GM11168 (cell line): Measurements from ENCODE around the gene BRF1.
"Not testable (repeated sequence)": the region's sequence is repeated elsewhere in the genome, so short reads cannot be mapped to it uniquely, and the experiment has no call there.

Experiments
- in situ Hi-C: fragments of 300-500 bp; cut with MboI; formaldehyde crosslinking; loops from one replicate; pipeline ENCODE4 v1.12.0; 2022; ENCODE audit warnings: low sequenced_read_pairs; ENCODE audit not compliant: unreplicated experiment

BRF1 gene

DNA sequence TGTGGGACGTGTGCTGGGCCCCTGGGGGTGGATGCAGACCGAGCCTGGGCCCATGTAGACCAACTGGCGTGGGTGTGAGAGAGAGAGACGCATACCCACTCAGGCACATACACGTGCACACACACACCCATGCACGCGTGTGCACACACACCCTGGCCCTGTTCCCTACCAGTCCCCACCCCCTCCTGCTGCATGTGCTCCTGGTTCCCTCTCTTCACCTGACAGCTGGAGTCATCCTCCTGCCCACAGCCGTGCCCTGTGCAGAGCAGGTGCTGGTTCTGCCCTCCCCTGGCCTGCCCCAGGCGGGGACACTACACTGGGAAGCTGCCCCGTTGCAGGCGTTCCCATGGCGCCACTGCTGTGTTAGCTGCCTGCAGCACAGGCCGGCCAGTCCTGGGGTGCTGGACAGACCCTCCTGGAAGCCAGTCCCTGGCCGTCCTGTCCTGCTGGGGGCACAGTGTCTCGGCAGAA, 32.3 kb upstream of the BRF1 start:
- in situ Hi-C loops, result no loop called here

DNA sequence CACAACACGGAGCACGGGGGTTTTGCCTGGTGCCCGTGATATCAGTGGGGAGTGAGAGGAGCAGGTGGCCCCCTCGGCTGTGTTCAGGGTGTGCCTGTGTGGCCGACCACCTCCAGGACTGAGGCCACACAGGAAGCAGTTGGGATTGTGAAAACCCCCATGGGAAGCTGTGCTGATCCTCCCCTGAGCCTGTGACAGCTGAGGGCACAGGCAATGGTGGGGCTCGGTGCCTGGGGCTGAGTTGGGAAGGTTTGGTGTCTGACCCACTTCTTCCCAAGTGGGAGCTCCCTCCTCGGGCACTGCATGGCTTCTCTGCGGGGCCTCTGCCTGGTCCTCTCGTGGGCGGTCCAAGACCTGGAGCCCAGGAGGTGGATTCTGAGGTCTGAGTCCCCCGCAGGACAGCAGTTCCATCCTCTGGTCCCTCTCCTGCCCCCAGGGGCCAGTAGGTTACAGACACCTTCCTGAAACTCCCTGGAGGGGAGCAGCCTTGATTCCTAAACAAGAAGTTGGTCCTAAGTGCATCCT, 31.6 kb upstream of the BRF1 start:
- in situ Hi-C loops, result no loop called here

DNA sequence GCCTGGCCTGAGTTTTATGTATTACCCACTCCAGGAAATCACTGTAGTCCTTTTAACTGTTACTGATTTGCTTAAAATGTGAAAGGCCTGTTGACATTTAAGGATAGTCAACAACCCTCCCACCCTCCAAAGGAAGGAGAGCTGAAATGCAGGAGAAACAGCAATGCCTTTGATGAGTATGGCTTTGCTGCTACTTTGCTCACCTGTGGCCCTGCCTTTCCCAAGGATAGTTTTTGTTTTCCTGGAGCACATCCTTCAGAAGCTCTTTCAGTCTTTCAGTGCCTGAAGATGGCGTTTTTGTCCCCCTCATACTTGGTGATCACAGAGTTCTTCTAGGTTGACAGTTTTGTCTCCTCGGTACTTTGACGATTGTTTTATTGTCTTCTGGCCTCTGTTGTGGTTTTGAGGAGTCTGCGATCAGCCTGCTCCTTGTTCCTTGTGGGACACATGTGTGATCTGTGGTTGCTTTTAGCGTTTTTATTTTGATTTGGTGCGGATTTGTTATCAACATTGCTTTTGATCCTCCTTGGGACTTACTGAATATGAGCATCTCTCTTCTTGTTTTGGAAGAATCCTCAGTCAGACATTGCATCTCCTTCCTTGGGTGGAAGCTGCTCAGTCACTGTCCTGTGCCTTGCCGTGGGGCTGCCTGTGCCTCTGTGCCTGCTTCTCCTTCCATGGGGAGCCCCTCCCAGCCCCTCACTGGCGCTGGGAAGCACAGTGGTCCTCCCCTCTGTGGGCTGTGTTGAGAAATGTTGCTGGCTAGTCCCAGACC, 31.0 kb upstream of the BRF1 start:
- in situ Hi-C loops, result no loop called here

DNA sequence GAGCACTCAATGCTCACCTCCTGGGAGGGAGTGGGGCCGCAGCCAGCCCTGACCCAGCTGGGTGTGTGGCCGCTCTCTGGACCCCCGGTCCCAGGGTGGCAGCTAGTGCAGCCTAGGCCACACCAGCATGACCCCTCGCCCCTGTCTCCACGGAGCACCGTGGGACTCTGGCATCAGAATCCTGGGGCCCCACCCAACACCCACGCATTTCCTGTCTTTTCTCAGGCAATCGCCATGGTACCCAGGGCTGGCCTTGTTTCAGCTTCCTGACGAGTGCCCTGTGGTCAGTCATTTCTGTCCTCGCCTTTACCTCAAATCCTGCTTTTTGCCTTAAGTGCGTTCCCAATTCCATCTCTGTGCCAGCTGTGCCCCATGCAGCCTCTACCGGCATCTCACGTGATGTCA, 29.7 kb upstream of the BRF1 start:
- in situ Hi-C loops, result no loop called here

DNA sequence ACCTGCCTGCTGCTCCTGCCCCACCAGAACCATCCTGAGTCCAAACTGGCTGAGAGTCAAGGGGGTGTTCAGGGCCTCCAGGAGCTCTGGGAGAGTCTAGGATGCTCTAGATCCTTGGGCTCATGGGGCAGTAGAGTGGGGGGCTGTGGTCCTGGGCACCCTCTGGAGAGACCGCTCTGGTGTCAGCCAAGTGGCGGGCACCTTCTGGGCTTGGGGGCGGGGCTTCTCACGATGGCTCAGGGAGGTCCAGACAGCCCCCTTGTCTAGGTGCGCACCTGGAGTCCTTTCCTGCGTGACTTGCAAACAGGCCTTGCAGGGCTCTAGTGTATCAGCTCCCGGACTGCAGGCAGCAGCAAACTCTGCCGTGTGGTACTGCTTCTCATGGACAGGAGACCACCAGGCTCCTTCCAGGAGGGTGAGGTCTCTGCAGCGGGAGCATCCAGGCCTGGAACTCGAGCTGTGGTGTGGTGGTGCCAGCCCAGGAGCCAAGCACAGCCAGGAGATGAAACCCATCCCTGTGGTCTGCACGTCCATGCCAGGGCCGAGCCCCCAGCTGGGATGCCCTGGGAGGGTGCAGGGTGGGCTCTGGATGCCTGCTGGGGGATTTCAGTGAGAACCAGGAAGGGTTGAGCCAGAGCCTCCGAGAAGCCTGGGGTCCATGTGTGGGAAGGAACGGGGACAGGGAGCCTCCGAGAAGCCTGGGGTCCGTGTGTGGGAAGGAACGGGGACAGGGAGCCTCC, 28.8 kb upstream of the BRF1 start:
- in situ Hi-C loops, result no loop called here

DNA sequence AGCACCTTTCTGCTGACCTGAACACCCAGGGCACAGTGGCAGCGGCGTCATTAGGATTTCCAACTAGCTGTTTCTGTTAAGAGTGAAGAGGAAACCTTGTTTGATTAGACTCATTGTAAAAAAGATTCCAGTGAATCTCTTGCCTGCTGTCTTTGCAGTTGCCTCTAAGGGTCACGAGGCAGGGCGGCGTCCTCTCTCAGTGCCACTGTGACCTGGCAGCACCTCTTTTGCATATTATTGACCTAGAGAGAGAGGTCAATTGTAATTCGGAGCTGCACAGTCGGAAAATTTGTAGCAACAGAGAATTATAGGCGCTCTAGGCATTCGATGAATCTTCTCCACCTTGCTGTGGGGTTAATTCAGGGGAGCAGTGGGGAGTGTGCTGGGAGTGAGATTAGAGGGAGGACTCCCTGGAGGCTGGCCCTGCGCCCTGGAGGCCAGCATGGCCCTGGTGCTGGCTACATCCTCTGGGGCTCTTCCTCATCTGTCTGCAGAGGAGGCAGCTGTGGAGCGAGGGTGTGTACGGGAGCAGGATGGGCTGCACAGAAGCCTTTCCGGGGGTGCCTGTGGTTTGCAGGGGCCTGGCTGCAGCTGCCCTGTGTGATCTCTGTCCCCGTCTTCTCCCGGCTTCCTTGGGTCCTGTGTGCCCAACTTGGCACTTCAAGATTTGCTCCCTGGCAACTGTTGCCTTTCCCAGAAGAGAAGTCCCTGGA, 28.0 kb upstream of the BRF1 start:
- in situ Hi-C loops, result no loop called here

DNA sequence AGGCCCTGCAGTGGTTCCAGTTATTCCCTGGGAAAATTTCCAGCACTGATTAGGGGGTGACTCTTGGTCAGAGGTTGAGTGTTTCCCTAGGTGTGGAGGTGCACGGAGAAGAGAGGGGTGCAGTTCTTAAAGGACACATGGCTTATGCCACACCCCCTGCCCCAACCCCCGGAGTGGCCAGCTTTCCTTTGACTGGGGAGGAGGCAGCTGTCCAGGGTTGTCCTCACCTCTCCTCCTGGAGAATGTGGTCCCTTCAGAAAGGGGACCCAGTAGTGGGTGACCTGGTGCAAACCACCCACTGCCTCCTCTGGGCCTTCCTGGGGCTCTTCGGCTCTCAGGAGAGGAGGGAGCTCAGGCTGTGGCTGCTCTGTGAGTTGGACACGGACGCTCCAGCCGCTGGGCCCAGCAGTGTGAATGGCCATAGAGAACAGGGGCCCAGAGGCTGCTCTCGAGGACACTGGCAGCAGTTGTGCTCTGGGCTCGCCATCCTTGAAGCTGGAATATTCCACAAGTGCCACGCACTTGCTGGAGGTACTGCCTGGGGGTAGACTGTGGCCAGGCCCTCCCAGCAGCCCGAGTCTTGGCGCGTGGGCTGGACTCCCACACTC, 27.4 kb upstream of the BRF1 start:
- in situ Hi-C loops, result no loop called here

DNA sequence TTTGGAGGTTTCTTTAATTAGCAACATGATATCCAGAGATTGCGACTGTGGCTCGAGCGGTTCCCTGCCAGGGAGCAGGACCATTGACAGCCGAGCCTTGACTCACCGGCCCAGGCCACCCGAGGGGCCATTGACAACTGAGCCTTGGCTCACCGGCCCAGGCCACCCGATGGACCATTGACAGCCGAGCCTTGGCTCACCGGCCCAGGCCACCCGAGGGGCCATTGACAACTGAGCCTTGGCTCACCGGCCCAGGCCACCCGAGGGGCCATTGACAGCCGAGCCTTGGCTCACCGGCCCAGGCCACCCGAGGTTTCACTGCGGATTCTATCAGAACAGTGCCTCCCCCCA, 26.9 kb upstream of the BRF1 start:
- in situ Hi-C loops, result not testable (repeated sequence)

DNA sequence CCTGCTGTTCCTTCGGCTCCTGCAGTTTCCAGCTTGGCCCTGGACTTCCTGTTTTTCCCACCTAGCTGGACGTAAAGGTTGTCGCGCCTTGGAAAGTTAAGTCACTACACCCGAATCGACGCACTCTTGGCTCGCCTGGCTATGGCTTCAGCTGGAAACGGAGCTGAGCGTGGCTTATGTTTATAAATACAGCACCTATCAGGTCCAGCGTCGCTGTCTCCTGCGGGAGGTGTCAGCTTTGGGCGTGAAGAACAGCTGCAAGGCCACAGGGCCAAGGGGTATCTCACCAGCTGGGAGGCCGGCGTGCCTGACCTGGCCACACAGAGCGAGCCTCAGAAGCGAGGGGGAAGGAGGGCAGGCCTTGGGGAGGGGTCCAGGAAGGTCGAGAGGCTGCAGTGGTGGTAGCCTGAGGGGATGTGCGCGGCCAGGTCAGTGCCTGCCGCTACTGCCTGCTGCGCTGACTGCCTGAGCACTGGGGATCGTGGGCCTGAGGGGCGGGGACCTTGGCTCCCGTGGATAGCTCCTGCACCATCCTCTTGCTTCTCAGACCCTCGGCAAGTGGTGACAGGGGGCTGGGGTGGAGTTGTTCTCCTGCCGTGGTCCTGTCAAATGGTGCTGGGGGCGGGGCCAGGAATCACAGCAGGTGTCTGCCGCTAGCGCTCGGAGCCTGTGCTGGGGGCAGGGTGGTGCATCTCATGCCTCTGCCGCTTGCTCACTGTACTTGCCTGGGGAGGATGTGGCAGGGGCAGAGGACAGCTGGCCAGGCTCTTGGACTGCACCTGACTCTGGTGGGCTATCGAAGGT, 26.3 kb upstream of the BRF1 start:
- in situ Hi-C loops, result no loop called here

DNA sequence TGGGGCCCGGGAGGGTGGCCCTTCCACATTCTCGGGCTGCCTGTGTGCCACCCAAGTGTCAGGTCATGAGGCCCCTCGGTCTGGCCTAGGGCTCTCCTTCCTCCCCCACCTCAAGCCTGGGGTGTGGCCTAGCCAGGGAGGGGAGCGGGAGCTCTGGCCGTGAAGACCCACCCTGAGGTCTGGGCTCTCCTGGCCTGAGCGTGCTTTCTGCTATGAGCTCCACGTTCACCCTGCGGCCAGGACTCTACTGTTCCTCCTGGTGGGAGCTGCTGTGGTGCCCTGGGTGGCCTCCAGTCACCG, 25.7 kb upstream of the BRF1 start:
- in situ Hi-C loops, result no loop called here

DNA sequence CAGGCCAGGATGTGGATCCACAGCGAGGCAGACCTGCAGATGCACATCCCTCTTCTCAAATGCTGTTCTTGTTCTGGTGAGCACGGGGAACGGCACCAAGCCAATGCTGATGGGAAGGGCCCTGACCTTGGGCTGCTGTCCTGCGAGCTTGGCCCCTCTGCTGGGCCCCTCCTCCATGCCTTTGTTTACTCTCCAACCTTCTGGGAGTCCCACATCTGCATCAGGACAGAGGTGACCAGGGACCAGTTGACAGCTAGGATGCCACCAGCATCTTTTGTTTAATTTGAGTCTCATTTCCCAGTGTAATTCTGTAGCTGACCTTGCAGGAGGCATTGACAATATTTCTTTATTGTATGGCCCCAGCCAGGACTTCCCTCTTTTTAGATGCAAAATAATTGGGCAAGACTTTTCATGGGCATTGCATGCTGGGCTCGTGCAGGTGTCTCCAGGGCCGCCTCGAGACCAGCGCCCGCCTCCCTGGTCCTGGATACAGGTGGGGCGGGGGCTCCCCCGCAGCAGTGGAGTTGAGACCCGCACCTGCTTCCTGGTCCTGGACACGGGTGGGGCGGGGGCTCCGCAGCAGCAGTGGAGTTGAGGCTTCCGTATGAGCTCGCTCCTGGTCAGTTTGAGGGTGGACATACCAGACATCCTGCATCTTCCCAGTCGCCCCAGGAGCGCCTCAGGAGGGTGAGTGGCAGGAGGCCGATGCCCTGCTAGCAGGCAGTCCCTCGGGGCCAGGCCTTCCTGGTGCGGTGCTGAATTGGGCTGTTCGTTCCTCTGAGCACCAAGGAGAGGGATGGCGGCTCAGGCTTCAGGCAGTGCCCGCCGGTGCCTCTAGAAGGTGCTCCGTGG, 25.1 kb upstream of the BRF1 start:
- in situ Hi-C loops, result no loop called here

DNA sequence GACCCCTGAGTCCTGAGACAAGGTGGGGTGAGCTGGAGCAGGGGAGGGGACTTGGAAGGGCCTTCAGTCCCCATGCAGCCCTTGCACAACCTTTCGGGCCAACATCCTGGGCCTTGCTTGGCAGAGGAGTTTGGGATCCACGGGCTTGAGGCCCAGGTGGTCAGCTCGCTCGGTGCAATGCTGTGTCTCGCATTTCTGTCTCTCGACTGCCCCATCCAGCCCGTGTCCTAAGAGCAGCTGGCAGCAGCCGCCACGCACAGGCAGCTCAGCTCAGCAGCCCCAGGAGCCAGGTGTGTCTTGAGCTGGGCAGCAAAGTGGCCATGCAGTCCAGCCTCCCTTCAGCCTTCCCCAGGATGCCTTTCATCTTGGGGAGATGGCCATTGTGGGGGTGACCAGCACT, 24.5 kb upstream of the BRF1 start:
- in situ Hi-C loops, result no loop called here

DNA sequence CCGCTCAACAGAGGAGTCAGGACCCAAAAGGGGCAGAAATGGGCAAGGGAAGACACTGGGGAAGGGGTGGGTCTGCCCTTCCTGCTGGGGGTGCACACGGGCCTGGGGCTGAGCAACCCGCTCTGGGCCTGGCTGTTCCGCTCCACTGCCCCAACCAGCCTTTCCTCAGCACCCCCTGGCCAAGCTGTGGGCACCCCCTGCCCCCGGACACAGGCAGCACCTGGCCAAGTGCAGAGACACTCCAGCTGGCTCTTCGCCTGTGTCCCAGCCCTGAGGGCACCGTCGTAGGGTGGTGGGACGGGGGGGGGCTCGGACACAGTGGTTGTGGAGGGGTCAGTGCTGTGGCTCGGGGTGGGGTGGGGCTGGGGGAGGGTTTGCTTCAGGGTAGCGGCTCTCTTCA, 24.1 kb upstream of the BRF1 start:
- in situ Hi-C loops, result no loop called here

DNA sequence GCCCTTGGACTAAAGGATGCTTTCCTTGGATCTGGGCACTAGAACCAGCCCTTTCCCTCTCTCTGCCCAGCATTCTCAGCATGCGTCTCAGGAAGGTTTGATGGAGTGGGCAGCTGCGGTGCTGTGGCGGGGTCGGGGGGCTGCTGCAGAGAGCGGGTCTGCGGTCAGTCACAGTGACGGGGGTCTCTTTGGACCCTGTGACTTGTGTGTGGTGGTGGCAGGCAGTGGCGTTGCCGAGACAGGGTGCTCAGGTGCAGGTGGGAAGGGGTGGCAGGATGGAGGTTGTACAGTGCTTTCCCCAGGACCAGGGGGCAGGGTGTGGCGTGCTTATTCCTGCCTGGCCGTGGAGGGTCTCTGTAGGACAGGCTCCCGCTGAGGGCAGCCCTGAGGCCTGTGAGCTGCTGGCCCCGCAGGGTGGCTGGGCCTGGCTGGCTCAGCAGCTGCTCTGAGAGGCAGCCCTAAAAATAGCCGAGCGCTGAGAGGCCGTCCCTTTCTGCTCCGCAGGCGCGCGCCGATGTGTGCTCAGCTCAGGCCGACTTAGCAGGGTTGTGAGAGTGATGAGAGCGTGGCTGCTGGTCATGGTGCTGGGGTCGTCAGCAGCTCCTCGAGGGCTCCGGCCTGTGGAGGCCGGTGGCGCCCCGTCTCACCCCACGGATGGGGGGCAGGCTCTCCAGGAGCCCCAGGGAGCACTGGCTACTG, 23.4 kb upstream of the BRF1 start:
- in situ Hi-C loops, result no loop called here

DNA sequence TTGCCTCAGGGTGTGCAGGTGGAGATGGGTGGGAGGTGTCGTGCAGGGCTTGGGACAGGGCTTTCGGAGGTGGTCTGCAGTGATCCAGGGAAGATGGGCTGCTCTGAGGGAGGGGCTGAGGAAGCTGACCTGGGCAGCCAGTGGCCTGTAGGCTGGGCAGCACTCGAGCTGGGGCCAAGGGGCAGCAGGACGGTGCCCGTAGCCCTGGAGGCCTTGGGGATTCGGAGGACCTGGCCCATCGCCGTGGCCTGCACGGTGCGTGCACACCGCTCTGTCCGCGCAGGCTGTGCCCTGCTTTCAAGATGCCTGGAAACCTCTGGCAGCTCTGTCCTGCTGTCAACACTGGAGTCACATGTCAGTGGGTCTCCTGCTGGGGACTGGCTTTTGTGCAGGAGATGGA, 22.9 kb upstream of the BRF1 start:
- in situ Hi-C loops, result no loop called here

DNA sequence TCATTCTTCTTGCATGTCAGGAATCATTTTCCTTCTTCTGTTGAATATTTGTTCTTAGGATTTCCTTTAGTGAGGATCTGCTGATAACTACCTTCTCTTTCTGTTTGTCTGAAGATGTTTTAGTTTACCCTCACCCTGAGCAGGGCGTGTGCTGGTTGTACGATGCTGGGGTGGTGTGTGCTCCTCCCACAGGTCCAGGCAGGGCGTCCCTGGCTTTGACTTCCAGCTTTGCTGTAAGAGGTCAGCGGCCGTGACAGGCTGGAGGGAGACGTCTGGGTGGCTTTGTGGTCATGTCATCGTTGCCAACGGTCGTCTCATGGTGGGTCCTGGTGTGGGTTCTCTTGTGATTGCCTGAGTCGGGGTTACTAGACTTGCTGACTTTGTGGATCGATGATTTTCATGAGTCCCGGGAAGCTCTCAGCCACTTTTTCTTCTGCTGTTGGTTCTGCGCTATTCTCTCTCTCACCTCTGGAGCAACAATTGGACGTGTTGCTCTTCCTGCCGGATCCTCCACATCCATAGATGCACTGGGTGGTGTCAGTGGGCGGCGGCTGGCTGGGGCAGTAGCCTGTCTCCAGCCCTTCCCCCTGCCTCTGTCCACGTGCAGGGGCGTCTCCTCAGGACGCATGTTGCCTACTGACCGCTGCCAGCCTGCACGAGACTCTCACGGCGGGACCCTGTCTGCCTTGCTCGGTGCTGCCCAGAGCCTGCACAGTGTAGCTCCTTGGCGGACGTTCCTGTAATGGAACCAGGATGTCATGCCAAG, 22.2 kb upstream of the BRF1 start:
- in situ Hi-C loops, result no loop called here

DNA sequence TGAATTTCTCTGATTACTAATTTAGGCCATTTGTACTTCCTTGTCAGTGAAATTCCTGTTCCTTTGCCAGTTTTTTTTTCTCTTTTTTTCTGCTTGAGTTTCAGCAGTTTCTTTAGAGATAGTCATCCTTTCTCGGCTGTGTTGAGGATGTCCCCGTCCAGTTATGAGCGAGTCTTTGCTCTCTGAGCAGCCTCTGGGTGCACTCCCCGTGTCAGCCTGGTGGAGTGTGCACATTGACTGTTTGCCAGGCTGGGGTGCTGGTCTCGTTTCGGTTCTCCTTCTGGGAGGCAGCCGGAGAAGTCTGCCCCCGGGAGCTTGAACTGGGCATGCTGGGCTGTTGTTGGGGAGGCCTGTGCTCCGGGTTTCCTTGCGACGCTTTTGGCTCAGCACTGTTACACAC, 16.7 kb upstream of the BRF1 start:
- in situ Hi-C loops, result no loop called here

DNA sequence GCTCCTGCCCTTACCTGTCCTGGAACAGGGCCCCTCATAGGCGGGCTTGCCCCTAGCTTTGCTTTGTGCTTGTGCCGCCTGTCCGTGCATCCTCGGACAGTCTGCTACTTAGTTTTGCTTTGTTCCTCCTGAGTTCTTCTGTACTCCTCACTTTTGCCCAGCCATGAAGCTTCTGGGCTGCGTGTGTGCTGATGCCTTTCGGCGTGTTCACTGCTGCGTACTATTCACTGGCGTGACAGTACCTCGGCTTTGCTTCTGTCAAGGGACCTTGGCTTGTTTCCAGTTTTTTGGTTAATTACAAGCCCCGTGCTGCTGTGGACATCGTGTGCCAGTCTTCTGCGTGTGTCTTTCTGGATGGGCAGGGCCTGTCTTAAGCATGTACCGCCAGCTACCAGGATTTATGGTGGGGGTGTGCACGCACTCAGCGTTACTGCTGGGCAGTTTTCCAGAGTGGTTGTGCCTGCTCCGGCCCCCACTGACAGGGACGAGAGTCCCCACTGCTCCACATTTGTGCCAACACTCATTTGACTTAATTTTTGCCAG, 16.2 kb upstream of the BRF1 start:
- in situ Hi-C loops, result no loop called here
